ENCODE measurements around the gene STMN1.
"Not testable (repeated sequence)": the region's sequence is repeated elsewhere in the genome, so short reads cannot be mapped to it uniquely, and the experiment has no call there.

STMN1 gene

GRCh38 chr1:25905680-25906643 is at the start of gene STMN1:
Gene STMN1 (minus strand): TSS chr1:25906419. CDS start chr1:25904676, 1,743 bp downstream.
- DNase-seq (ENCODE audit: low read depth in 2 of 2) = peak; percentile 79 to 88

GRCh38 chr1:25955553-25955952 is 49.3 kb upstream of the STMN1 start:
- no peak for DNase-seq (ENCODE audit: low read depth in 2 of 2)

- DNase-seq (ENCODE audit: low read depth in 2 of 2) = no peak
These were observed 48.2 kb upstream of the STMN1 start for GRCh38 chr1:25954282-25954938.

DNA sequence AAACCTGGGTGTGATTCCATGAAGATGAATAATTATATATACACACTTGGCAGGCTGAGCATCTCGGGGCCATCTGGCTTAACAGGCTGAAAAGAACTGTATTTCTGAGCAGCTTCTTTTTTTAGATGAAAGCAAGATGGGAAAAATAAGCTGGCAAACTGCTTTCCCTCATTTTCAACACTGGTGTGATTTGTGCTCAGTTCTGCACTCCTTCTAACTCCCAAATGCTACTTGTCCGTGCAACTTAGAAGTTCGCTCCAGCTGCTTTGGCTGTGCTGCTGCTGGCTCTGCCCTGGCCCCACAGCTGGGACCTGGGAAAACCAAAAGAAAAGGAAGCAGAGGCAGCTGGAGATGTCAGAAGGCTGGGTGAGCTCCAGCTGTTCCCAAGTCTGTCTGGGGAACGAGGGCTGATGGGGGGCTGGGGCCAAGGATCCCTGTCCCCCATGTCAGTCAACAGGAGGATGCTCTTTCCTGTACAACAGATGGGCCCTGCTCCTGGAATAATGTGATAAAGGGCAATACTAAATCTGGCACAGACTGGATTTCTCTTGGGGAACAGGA is 46.7 kb upstream of the STMN1 start:
- no peak for DNase-seq (ENCODE audit: low read depth in 2 of 2)

DNA sequence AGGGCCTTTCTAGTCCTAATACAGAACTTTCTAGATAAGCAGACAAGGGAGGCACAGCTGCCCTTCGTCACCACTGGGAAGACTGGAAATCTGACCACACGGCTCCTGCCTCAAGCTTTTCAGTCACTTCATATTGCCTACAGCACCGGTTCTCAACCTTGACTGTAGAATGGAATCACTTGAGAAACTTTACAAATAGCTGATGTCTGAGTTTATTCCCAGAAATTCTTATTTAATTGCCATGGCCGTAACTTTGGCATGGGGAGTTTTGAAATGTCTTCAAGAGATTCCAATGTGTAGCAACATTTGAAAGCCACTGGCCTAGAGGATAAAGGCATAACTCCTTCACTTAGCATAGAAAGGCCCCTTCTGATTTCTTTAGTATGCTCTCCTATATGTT is 42.4 kb upstream of the STMN1 start:
- no peak for DNase-seq (ENCODE audit: low read depth in 2 of 2)

DNA sequence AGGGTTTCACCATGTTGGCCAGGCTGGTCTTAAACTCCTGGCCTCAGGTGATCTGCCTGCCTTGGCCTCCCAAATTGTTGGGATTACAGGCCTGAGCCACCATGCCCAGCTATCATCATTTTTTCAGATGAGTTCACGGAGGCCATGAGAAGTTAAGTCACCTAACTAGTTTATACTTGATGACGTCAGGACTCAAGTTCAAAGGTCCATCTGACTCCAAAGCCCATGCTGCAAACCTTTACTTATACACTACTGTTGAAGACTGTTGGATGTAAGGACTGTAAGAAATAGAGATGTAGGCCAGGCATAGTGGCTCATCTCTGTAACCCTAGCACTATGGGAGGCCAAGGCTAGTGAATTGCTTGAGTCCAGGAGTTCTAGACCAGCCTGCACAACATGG is 40.8 kb upstream of the STMN1 start:
- DNase-seq (ENCODE audit: low read depth in 2 of 2) = no peak

DNA sequence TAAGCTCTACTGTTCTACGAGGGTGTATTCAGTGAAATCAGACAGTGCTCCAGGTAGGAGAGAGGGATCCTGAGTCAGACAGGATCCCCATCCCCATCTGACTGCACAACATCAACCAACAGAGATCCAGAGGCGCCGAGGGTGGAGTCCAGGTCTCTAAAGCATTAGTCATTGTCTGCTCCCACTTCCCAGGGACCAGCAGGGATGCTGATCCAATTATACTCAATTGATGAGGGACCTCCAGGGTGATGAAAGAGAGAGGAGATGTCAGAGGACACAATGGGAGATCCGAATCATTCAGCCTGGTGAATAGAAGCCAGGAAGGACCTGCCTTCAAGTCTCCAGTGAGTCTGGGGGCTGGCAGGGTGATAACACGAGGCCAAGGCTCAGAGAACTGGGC is 39.5 kb upstream of the STMN1 start:
- DNase-seq (ENCODE audit: low read depth in 2 of 2) = no peak

- no peak for DNase-seq (ENCODE audit: low read depth in 2 of 2)
These were observed 38.8 kb upstream of the STMN1 start for GRCh38 chr1:25944986-25945385.

DNA sequence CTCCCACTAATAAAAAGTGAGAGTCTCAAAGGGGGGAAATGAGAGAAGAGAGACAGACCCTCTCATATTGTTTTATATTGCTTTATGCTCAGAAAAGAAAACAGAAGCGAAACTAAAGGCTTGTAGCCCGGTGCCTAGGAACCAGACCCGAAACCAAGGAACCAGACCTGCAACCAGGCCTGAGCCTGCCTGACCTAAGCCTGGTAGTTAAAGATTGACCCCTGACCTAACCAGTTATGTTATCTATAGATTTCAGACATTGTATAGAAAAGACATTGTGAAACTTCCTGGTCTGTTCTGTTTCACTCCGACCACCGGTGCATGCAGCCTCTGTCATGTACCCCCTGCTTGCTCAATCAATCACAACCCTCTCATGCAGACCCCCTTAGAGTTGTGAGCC is 37.3 kb upstream of the STMN1 start:
- DNase-seq (ENCODE audit: low read depth in 2 of 2) = not testable (repeated sequence)

- no peak for DNase-seq (ENCODE audit: low read depth in 2 of 2)
These were observed 30.7 kb upstream of the STMN1 start for GRCh38 chr1:25936947-25937346.

GRCh38 chr1:25933479-25934365 is 27.5 kb upstream of the STMN1 start:
- DNase-seq (ENCODE audit: low read depth in 2 of 2) = no peak

DNA sequence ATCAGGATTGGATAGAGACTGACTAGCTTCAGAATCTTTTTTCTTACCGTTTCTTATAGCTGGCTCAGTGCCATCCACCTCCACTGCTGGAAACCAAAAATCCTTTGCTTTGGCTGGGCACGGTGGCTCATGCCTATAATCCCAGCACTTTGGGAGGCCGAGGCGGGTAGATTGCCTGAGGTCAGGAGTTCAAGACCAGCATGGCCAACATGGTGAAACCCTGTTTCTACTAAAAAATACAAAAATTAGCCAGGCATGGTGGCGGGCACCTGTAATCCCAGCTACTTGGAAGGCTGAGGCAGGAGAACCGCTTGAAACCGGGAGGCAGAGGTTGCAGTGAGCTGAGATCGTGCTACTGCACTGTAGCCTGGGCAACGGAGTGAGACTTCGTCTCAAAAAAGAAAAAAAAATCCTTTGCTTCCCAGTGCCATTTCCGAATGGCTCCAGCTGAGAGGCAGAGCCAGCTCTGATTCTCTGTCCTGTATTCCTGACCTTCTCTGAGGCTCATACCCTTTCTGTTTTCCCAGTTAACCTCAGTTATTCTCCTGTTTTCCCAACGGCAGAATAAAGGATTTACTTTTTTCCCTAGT is 26.7 kb upstream of the STMN1 start:
- DNase-seq (ENCODE audit: low read depth in 2 of 2) = not testable (repeated sequence)

DNA sequence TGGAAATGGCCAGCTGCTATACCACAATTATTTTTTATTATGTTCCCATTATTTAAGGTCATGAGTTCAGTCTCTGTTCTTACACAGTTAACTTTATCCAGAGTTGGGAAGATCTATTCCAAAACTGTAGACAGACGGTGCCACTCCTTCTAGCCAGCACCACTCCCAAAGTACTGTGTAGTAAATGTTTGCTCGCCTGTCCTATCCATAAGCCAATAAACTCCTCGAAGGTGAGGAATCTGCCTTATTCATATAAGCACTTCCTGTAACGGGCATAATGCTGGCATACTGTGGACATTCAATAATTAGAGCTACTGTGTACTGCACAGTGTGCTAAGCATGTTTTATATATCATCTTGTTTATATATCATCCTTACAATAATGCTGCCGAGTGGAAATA is 26.1 kb upstream of the STMN1 start:
- DNase-seq (ENCODE audit: low read depth in 2 of 2) = no peak

GRCh38 chr1:25929016-25929415 is 22.8 kb upstream of the STMN1 start:
- no peak for DNase-seq (ENCODE audit: low read depth in 2 of 2)

DNA sequence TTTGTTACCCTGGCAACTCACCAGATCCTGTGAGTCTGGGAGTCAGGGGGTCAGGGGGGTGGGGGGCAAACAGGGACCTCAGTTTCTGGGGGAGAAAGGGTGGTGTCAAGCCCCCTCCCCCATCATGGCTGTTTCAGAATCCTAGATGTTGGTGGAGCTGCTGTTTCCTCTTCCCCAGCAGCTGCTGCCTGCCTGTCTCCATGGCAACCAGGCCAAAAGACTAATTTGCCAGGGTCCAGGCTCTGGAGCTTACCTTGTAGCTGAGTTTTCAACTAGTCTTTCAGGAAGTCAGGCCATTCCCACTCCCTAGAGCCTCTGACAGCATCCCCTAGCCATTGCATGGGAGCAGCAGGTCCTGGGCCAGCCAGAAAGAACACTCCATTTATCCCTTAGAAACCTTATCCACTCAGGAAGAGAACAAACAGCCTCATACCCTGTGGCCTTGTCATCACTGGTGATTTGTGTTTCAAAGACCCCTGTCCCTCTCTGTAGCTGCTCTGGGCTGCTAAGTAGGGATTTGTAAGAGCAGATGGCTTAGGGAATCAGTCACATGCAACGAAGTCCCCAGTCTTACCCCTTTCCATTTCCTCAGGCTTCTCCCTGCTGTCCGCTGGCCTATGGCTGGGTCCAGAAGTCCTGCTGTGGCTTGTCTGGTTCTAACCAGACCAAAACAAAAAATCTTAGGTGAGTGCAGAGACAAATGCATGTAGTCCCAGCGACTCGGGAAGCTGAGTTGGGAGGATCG is 21.5 kb upstream of the STMN1 start:
- no peak for DNase-seq (ENCODE audit: low read depth in 2 of 2)

GRCh38 chr1:25926731-25927496 is 20.7 kb upstream of the STMN1 start:
- DNase-seq (ENCODE audit: low read depth in 2 of 2) = no peak

GRCh38 chr1:25924454-25924853 is 18.2 kb upstream of the STMN1 start:
- no peak for DNase-seq (ENCODE audit: low read depth in 2 of 2)

DNA sequence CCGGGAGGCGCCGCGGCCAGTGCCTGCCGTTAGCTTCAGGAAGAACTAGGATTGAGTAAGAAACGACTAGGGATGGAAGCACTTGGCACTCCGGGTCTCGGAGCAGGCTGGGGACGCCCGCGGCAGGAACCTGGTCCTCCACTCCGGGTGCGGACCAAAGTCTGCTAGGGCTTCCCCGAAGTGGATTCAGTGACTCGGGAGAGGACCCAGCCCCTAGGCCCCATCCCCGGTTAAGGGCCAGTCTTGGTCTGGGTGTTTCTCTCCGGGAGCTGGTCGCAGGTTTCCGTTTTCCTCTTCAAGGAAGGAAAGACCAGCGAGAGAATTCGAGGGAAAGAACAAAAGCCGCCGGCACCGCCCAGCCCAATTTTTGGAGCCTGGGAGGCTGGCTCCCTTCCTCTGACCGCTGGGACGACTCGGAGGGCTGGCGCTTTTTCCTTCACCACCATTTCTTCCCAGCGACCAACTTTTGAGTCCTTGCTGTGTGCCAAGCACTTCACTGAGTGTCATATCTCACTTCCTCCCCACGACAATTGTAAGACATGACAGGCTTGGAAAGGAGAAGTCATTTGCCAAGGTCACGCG is 16.8 kb upstream of the STMN1 start:
- DNase-seq (ENCODE audit: low read depth in 2 of 2) = no peak

Measured in stimulated activated CD4-positive, alpha-beta T cell treated with anti-CD3 and anti-CD28 coated beads, Interleukin-12 subunit alpha, Interleukin-12 subunit beta, amount 100 ng/mL, for 24 hours (primary cell).